GOT3 (cell line): Measurements from ENCODE around the gene RANGRF.

Experiments used
- DNase-seq: peaks from one replicate; lab custom pipeline; 2025; ENCODE audit warnings: mixed read lengths; lab: John Stamatoyannopoulos, UW

Gene RANGRF

DNA sequence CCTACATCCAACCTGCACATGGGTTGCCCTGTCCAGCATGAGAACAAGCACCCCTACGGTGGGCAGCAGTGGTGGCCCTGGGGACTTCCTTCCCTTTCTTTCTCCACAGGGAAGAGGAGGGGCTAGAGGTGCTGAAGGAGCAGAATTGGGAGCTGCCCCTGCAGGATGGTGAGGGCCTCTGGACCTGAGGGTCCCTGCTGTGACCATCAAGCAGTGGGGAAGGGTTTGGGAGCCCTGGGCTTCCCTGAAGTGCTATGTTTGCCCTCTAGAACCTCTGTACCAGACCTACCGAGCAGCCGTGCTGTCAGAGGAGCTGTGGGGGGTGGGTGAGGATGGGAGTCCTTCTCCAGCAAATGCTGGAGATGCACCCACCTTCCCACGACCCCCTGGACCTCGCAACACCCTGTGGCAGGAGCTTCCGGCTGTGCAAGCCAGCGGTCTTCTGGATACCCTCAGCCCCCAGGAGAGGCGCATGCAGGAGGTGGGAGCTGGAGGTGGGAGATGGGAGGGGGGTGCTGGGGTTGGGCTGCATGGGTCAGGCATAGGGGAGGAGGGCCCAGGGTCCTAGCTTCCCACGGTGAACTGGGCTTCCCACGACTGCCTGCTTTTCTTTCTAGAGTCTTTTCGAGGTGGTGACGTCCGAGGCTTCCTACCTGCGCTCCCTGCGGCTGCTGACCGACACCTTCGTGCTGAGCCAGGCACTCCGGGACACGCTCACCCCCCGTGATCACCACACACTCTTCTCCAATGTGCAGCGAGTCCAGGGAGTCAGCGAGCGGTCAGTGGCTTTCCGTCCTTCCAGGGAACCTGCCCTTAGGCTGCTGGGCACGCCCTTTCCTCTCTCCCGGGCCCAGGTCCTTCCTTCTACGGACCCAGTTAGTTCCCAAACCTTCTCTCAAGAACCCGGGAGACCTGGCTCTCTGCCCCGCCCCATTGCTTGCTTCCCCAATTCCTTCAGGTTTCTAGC is 26.6 kb downstream of the RANGRF start:
- no peak for DNase-seq

- no peak for DNase-seq
Measured at GRCh38 chr17:8315764-8316217, 27.3 kb downstream of the RANGRF start.

GRCh38 chr17:8318010-8318935 is 29.8 kb downstream of the RANGRF start:
- DNase-seq, result no peak

DNA sequence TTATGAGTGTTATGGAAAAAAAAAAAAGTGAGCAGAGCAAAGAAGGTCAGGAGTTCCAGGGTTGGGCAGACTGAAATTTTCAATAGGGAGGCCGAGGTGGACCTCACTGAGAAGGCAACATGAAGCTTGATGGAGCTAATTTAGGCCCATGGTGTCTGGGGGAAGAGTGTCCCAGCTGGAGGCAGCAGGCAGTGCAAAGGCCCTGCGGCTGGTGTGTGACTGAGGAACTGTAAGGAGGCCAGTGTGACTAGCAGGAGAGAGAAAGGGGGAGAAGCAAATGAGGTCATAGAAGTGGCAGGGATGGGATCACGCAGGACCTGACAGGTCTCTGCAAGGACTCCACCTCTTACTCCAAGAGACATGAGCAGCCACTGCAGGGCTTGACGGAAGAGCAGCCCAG is 31.8 kb downstream of the RANGRF start:
- no peak for DNase-seq

DNA sequence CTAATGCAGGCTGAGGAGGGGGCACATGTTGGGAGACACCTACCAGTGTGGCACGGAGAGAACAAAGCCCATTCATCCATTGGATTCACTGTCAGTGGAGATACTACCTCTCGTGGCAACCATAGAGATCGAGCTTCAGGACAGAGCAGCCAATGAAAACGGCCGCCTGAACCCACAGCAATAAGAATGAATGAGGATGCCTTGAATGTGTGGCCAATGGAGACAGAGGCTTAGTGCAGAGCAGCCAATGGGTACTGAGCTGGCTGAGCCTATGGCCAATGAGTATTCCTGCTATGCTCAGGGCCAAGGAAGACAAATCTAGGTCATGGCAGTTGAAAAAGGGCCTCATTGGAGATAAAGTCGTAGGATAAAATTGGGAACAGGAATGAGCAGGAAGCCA is 32.5 kb downstream of the RANGRF start:
- DNase-seq, result no peak

DNA sequence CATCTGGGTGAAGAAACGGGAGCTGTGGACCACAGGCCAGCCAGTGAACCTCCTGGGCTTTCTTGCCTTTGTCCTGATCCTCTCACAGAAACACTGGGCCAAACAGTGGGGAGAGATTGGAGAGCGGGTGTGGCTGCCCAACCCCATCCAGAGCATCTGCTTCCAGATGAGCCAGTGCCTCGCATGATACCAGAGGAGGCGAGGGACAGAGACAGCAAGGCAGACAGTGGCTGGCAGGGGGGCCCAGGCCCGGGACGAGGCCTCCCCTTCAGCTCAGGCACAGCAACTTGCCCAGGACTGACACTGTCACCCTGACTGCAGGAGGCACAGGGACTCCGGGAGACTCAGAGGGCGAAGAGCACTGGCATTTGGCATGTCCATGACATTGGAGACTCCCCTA is 33.6 kb downstream of the RANGRF start:
- no peak for DNase-seq

GRCh38 chr17:8324132-8324531 is 35.7 kb downstream of the RANGRF start:
- DNase-seq, result no peak

- no peak for DNase-seq
Measured at GRCh38 chr17:8324923-8325322, 36.5 kb downstream of the RANGRF start.

DNA sequence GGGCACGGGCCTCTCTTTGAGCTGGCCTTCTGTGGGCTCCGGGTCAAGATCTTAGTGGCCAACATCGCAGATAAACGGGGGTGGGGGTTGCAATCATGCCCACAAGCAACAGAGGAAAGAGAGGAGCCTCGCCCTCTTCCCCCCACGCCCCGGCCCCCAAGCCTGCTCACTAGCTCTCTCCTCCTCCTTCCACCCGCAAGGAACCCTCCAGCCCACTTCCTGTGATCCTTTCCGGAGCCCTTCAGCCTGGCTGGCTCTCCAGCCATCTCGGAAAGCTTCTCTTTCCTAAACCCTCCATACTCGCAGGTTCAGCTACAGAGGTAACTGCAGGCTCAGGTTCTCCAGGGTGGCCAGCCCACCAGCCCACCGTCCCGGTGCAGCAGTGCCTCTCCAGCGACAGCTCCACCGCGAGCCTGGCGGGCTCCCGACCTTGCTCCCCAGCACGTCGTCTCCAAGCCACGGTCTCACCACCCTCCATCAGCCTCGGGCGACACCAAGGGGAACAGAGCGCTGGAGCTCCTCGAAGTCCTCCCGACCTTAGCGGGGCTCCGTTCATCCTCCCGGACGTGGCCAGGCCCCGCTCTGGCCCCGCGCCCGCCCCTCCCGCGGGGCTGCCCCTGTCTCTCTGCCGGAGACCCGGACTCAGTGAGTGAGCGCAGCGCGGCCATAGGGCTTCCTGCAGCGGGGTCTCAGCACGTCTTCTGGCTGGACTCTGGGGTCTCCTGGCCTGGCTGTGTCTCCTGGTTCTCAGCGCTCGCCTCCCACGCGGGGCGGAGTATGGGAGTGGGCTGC is 38.2 kb downstream of the RANGRF start:
- no peak for DNase-seq

DNA sequence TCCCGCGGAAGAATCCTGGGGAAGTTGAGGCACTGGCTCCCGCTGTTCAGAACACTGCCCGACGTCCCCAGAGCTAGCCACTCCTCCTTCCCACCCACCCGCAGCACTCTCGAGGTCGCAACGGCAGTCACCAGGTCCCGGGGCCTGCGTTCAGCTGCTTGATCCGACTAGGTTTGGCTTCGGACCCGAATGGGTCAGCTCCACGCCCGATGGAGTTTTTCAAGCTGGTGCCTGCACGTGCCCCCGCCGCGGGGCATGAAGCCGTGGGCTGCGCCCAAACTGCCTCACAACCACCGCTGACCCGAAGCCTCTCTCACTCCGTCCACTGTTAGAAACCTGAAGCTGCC is 38.8 kb downstream of the RANGRF start:
- DNase-seq, result no peak

GRCh38 chr17:8332128-8332527 is 43.7 kb downstream of the RANGRF start:
- no peak for DNase-seq

GRCh38 chr17:8332688-8333087 is 44.2 kb downstream of the RANGRF start:
- no peak for DNase-seq

DNA sequence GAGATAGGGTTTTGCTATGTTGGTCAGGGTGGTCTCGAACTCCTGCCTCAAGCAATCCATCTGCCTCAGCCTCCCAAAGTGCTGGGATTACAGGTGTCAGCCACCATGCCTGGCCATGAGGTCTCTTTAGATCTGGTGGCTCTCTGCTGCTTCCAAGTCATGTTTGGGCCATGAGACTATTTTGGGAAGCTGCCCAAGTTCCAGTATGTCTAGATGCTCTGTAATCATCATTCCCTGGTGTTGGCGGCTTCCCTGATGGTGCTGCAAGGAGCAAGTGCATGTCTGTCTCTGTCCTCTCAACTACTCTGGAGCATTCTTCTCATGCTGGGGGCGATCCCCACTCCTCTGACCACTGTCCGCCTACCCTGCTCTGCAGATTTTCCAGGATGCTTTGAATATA is 44.8 kb downstream of the RANGRF start:
- no peak for DNase-seq

- DNase-seq, result no peak
Measured at GRCh38 chr17:8337802-8338752, 49.6 kb downstream of the RANGRF start.

- no peak for DNase-seq
Measured at GRCh38 chr17:8338753-8339140, 50.3 kb downstream of the RANGRF start.

DNA sequence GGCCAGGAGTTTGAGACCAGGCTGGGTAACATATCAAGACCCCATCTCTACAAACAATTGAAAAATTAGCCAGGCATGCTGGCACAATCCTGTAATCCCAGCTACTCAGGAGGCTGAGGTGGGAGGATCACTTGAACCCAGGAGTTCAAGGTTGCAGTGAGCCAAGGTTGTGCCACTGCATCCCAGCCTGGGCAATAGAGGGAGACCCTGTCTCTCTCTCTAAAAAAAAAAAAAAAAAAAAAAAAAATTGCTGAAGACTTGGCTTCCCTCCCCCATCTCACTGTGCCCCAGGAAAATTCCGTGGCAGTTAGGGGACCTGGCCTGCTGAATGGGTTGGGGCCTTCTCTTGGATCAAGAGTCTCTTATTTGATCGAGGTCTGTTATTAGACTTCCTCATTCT is 51.1 kb downstream of the RANGRF start, which contains the start of gene ODF4:
Gene ODF4, plus strand, starts transcription at position 301 of the 400 bp plus-strand sequence. CDS start 212 bp downstream, outside the sequence.
- no peak for DNase-seq
